Activated naive CD8-positive, alpha-beta T cell treated with anti-CD3 and anti-CD28 coated beads, Interleukin-2, amount 10 ng/mL, durations not matched to agents 7 days and 5 days (primary cell): ENCODE results near the gene CXCR1. TPM values are rescaled to one million over a fixed set of nuclear protein-coding genes. Genes with fewer than 3 reads are reported as not detected.
"Not testable (repeated sequence)": the region's sequence is repeated elsewhere in the genome, so short reads cannot be mapped to it uniquely, and the experiment has no call there.

Experiments
- ATAC-seq: fragments of 150-1000 bp; cut with Tn5 transposase; one replicate; pipeline ENCODE4 v1.10.0; 2021; ENCODE audit warnings: low read depth, moderate library complexity
- POLR2A ChIA-PET: fragments of 350-600 bp; sonication (Branson Sonifier 250); formaldehyde crosslinking; loops from one replicate; lab custom pipeline; 2021; ENCODE audit warnings: antibody characterized with exemption; lab: Charles Lee
- DNase-seq: peaks from one replicate; pipeline ENCODE4 v3.0.0; 2021
- H3K27ac Mint-ChIP-seq: one replicate; pipeline ENCODE4 v1.8.0; 2022; ENCODE audit warnings: mild to moderate bottlenecking, mixed read lengths
- H3K27me3 Mint-ChIP-seq: one replicate; pipeline ENCODE4 v1.8.0; 2022; ENCODE audit warnings: mild to moderate bottlenecking, moderate library complexity, mixed read lengths
- H3K36me3 Mint-ChIP-seq: one replicate; pipeline ENCODE4 v1.8.0; 2021; ENCODE audit warnings: mild to moderate bottlenecking, mixed read lengths
- H3K4me1 Mint-ChIP-seq: one replicate; pipeline ENCODE4 v1.8.0; 2021; ENCODE audit warnings: mixed read lengths
- H3K4me3 Mint-ChIP-seq: one replicate; pipeline ENCODE4 v1.8.0; 2022; ENCODE audit warnings: mild to moderate bottlenecking, moderate library complexity, mixed read lengths
- H3K9me3 Mint-ChIP-seq: one replicate; pipeline ENCODE4 v1.8.0; 2021; ENCODE audit warnings: mixed read lengths
- total RNA-seq, 2 experiments: library from RNA; stranded (reverse); gene quantifications; one replicate each; pipeline ENCODE4 v1.2.3, GENCODE V29; 2021

The CXCR1 gene
- total RNA-seq, 2 experiments from 2014 or later, result 0.14 to 0.19 TPM

- DNase-seq, H3K4me1 Mint-ChIP-seq, H3K27me3 Mint-ChIP-seq, POLR2A ChIA-PET, H3K36me3 Mint-ChIP-seq, H3K9me3 Mint-ChIP-seq, H3K27ac Mint-ChIP-seq, H3K4me3 Mint-ChIP-seq, ATAC-seq: not testable (repeated sequence)
Measured at GRCh38 chr2:218121789-218122188, 45.0 kb downstream of the CXCR1 start.

Other genes starting within 250 kb of the CXCR1 start
- 10 to 100 TPM; 15.1 to 21.2 TPM for gene TNS1, start 164.0 kb downstream of the CXCR1 start, total RNA-seq
- 1 to 10 TPM; 3.0 to 4.9 TPM for gene RUFY4, start 97.7 kb downstream of the CXCR1 start, total RNA-seq
- under 1 TPM; 0.28 to 0.57 TPM for gene CXCR2, start 40.9 kb downstream of the CXCR1 start, total RNA-seq
- gene ARPC2, start 50.2 kb upstream of the CXCR1 start, total RNA-seq, result 100 to 1,000 TPM; 707 to 735 TPM
- under 1 TPM; 0.71 to 0.72 TPM for gene GPBAR1, start 94.1 kb upstream of the CXCR1 start, total RNA-seq
- gene AAMP, start 103.2 kb upstream of the CXCR1 start, total RNA-seq, result 10 to 100 TPM; 45.2 to 51.7 TPM
- 10 to 100 TPM; 33.9 to 36.3 TPM for gene PNKD, start 103.6 kb upstream of the CXCR1 start, total RNA-seq
- gene TMBIM1, start 125.5 kb upstream of the CXCR1 start, total RNA-seq, result 10 to 100 TPM; 61.0 to 71.5 TPM
- not detected for gene CATIP, start 189.9 kb upstream of the CXCR1 start, total RNA-seq
- gene SLC11A1, start 215.3 kb upstream of the CXCR1 start, total RNA-seq, result 1 to 10 TPM; 1.6 to 1.7 TPM
- gene CTDSP1, start 232.9 kb upstream of the CXCR1 start, total RNA-seq, result 100 to 1,000 TPM; 169 to 174 TPM